DMS53 (cell line): Measurements from ENCODE around the gene NEMP2.
"Not testable (repeated sequence)": the region's sequence is repeated elsewhere in the genome, so short reads cannot be mapped to it uniquely, and the experiment has no call there.

ENCODE experiments used
- DNase-seq: peaks from one replicate; lab custom pipeline; 2025; lab: John Stamatoyannopoulos, UW

NEMP2 gene

GRCh38 chr2:190526105-190526750 is 8.3 kb downstream of the NEMP2 start:
- no peak for DNase-seq

GRCh38 chr2:190524928-190525327 is 9.6 kb downstream of the NEMP2 start:
- no peak for DNase-seq

- DNase-seq: no peak
Observed at GRCh38 chr2:190519975-190520767, 14.4 kb downstream of the NEMP2 start.

GRCh38 chr2:190517468-190517867 is 17.1 kb downstream of the NEMP2 start:
- no peak for DNase-seq

GRCh38 chr2:190515687-190516086 is 18.8 kb downstream of the NEMP2 start:
- DNase-seq: no peak

GRCh38 chr2:190514676-190515075 is 19.8 kb downstream of the NEMP2 start:
- DNase-seq: no peak

GRCh38 chr2:190513877-190514276 is 20.6 kb downstream of the NEMP2 start:
- no peak for DNase-seq

GRCh38 chr2:190512539-190513095 is 21.9 kb downstream of the NEMP2 start:
- no peak for DNase-seq

- peak; percentile 57 for DNase-seq
Observed at GRCh38 chr2:190511104-190511503, 23.4 kb downstream of the NEMP2 start.

- DNase-seq: not testable (repeated sequence)
Observed at GRCh38 chr2:190509895-190510294, 24.6 kb downstream of the NEMP2 start.

- DNase-seq: no peak
Observed at GRCh38 chr2:190507135-190507534, 27.4 kb downstream of the NEMP2 start.

GRCh38 chr2:190506666-190507065 is 27.9 kb downstream of the NEMP2 start:
- DNase-seq: peak; percentile 5

GRCh38 chr2:190505696-190506095 is 28.8 kb downstream of the NEMP2 start:
- no peak for DNase-seq

GRCh38 chr2:190504912-190505311 is 29.6 kb downstream of the NEMP2 start:
- no peak for DNase-seq

GRCh38 chr2:190503088-190503487 is 31.4 kb downstream of the NEMP2 start:
- DNase-seq: no peak

- no peak for DNase-seq
Observed at GRCh38 chr2:190501702-190502407, 32.7 kb downstream of the NEMP2 start.

- DNase-seq: no peak
Observed at GRCh38 chr2:190501231-190501630, 33.3 kb downstream of the NEMP2 start.

- DNase-seq: no peak
Observed at GRCh38 chr2:190500054-190500502, 34.4 kb downstream of the NEMP2 start.

- DNase-seq: no peak
Observed at GRCh38 chr2:190499273-190499672, 35.2 kb downstream of the NEMP2 start.

- peak; percentile 34 for DNase-seq
Observed at GRCh38 chr2:190497428-190497827, 37.1 kb downstream of the NEMP2 start.

GRCh38 chr2:190494600-190495227 is 39.8 kb downstream of the NEMP2 start:
- DNase-seq: not testable (repeated sequence)

- no peak for DNase-seq
Observed at GRCh38 chr2:190493095-190493494, 41.4 kb downstream of the NEMP2 start.
